ENCODE results near the gene EFR3B.

Gene EFR3B

GRCh38 chr2:25168256-25169072 is 126.6 kb downstream of the EFR3B start, which contains the start of gene POMC:
Gene POMC, minus strand, starts transcription at chr2:25168580. Its CDS starts 3,808 bp downstream, at chr2:25164772.
- Histone ChIP-seq H3K36me3 (ENCODE audit: low read length) (no peaks in the 10 kb centered on the region), H3K4me3 (ENCODE audit: insufficient read depth, low read length, poor library complexity, severe bottlenecking) (no peak within 1 kb of the TSS), H3K27ac (ENCODE audit: low read depth, low read length) (no peak within 1 kb of the TSS), H3K9me2 (replicated peaks; ENCODE audit: insufficient read depth, low read length) (no peaks in the 10 kb centered on the region), H3K9ac (ENCODE audit: low read length) (no peak within 1 kb of the TSS), H4K20me1 (ENCODE audit: low read depth, low read length) (no peaks in the 10 kb centered on the region), H3K9me3 (ENCODE audit: insufficient read depth, low read length) (no peaks in the 10 kb centered on the region), H3K4me2 (ENCODE audit: low read depth, low read length, poor library complexity, severe bottlenecking) (no peak within 1 kb of the TSS), H3F3A (ENCODE audit: insufficient read depth) (no peaks in the 10 kb centered on the region), H3K27me3 (ENCODE audit: low read length) (no peaks in the 10 kb centered on the region), H2AFZ (ENCODE audit: low read depth, low read length, severe bottlenecking) (no peak within 1 kb of the TSS), H3K79me2 (ENCODE audit: insufficient read depth, low read length) (no peaks in the 10 kb centered on the region)
- TF ChIP-seq CTCF (IDR thresholded peaks at IDR 0.05; ENCODE audit: insufficient read depth, low read length, poor library complexity, severe bottlenecking) (no peak), EZH2phosphoT487 (conservative IDR thresholded peaks at IDR 0.05; ENCODE audit: low read length) (no peak)

- Histone ChIP-seq H3K27me3 (ENCODE audit: low read length) (no peaks in the 10 kb centered on the region), H3K36me3 (ENCODE audit: low read length) (no peaks in the 10 kb centered on the region), H3K9me2 (replicated peaks; ENCODE audit: insufficient read depth, low read length) (no peaks in the 10 kb centered on the region), H3K9me3 (ENCODE audit: insufficient read depth, low read length) (no peaks in the 10 kb centered on the region), H3F3A (ENCODE audit: insufficient read depth) (no peaks in the 10 kb centered on the region), H3K4me3 (ENCODE audit: insufficient read depth, low read length, poor library complexity, severe bottlenecking) (no peak overlapping the region), H3K27ac (ENCODE audit: low read depth, low read length) (no peak overlapping the region), H2AFZ (ENCODE audit: low read depth, low read length, severe bottlenecking) (no peak overlapping the region), H3K4me2 (ENCODE audit: low read depth, low read length, poor library complexity, severe bottlenecking) (no peak overlapping the region), H3K9ac (ENCODE audit: low read length) (no peak overlapping the region), H4K20me1 (ENCODE audit: low read depth, low read length) (no peaks in the 10 kb centered on the region), H3K79me2 (ENCODE audit: insufficient read depth, low read length) (no peaks in the 10 kb centered on the region)
- TF ChIP-seq EZH2phosphoT487 (conservative IDR thresholded peaks at IDR 0.05; ENCODE audit: low read length): no peak
- TF ChIP-seq CTCF (IDR thresholded peaks at IDR 0.05; ENCODE audit: insufficient read depth, low read length, poor library complexity, severe bottlenecking): no peak
These were observed 127.2 kb downstream of the EFR3B start for GRCh38 chr2:25169073-25169470.

GRCh38 chr2:25170888-25171287 is 129.0 kb downstream of the EFR3B start:
- H3K4me2 ChIP-seq (ENCODE audit: low read depth, low read length, poor library complexity, severe bottlenecking): no peak overlapping the region
- H4K20me1 ChIP-seq (ENCODE audit: low read depth, low read length): no peaks in the 10 kb centered on the region
- H3K27me3 ChIP-seq (ENCODE audit: low read length): no peaks in the 10 kb centered on the region
- H3K79me2 ChIP-seq (ENCODE audit: insufficient read depth, low read length): no peaks in the 10 kb centered on the region
- H2AFZ ChIP-seq (ENCODE audit: low read depth, low read length, severe bottlenecking): no peak overlapping the region
- H3K36me3 ChIP-seq (ENCODE audit: low read length): no peaks in the 10 kb centered on the region
- TF ChIP-seq EZH2phosphoT487 (conservative IDR thresholded peaks at IDR 0.05; ENCODE audit: low read length) (no peak), CTCF (IDR thresholded peaks at IDR 0.05; ENCODE audit: insufficient read depth, low read length, poor library complexity, severe bottlenecking) (no peak)
- H3K9me3 ChIP-seq (ENCODE audit: insufficient read depth, low read length): no peaks in the 10 kb centered on the region
- H3K27ac ChIP-seq (ENCODE audit: low read depth, low read length): no peak overlapping the region
- no peak overlapping the region for H3K9ac ChIP-seq (ENCODE audit: low read length)
- no peak overlapping the region for H3K4me3 ChIP-seq (ENCODE audit: insufficient read depth, low read length, poor library complexity, severe bottlenecking)
- H3F3A ChIP-seq (ENCODE audit: insufficient read depth): no peaks in the 10 kb centered on the region
- no peaks in the 10 kb centered on the region for H3K9me2 ChIP-seq (replicated peaks; ENCODE audit: insufficient read depth, low read length)
